ENCODE data around the gene CD9. TPM values are rescaled to one million over a fixed set of nuclear protein-coding genes. Genes with fewer than 3 reads are reported as not detected.

Gene CD9
- total RNA-seq, 5 donors from 2014 or later (not counting 1 experiment from before 2014, with no cell fraction given) = 2.6 to 5.7 (median 3.3) TPM

DNA sequence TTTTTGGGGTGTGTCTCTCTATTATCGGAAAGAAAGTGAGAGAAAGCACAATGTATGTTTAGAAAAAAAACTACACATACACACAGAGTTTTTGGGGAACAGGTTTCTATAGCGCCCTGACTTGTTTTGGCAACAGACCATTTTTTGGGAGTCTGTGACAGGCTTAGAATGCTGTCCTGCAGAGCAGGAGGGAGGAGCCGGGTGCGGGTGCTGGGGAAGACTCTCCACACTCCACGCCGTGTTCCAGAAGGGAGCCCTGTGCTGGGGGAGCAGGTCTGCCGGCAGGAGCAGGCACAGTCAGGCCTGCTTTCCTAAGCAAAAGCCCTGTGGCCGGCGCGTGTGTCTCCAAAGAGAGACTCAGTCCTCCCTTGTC, 26.5 kb downstream of the CD9 start:
- 83% methylated on average over 2 of the region's 10 CpGs for WGBS (ENCODE audit: insufficient coverage)

DNA sequence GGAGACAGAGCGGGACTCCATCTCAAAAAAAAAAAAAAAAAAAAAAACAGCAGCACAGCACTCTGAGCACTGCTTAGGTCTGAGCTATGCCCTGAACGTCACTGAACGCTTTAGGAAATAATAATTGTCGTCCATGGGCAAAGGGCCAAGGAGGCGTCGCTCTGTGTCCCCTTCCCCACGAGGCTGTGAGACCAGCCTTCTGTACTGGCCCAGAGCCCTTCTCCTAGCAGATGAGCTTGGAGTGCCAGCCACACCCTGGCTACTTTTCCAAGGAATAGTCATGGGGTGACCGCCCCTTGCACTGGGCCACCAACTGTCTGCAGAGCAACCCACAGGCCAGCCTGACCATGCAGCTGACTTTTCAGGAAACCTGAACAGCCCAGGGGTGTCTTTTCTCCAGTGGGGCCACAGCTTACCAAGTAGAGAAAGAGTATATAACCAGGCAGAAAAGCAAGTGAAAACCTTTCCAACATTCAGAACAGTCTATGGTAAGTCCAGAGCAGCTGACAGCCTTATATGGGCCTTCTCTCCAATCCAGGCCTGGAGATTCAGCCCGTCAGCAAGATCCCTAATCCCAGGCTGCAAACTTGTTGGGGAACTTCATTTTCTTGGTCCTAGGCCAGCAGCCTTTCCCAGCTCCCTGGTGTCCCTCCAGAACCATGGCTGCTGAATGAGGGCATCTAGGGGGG, 28.5 kb downstream of the CD9 start:
- no peaks in the 10 kb centered on the region for H3K9me3 ChIP-seq
- POLR2A ChIA-PET = no interaction called here
- H3K4me3 Mint-ChIP-seq = no peak overlapping the region
- 89% methylated on average over 7 of the region's 9 CpGs for WGBS (ENCODE audit: insufficient coverage)
- H3K27me3 Mint-ChIP-seq = peaks cover 0 to 3% of the 10 kb centered on the region in 2 donors
- CTCF ChIA-PET = no interaction called here
- H3K36me3 Mint-ChIP-seq = no peaks in the 10 kb centered on the region
- H3K4me3 ChIP-seq (ENCODE audit: control insufficient read depth in 1 of 2, extremely low read depth in 1 of 2, low read length in 1 of 2) = no peak overlapping the region
- no peaks in the 10 kb centered on the region for H3K36me3 ChIP-seq (ENCODE audit: control insufficient read depth in 2 of 2, extremely low read depth in 1 of 2, insufficient read depth in 1 of 2, low read length in 1 of 2)
- peaks cover 20 to 40% of the 10 kb centered on the region in 2 experiments for H3K4me1 ChIP-seq (ENCODE audit: control insufficient read depth in 1 of 2, extremely low read depth in 1 of 2, insufficient read depth in 2 of 2, low read length in 2 of 2)
- no peak for DNase-seq
- H3K27me3 ChIP-seq (replicated peaks in 1 of 2; ENCODE audit: control insufficient read depth in 2 of 2, extremely low read depth in 1 of 2, insufficient read depth in 2 of 2, low read length in 1 of 2) = peaks cover 0 to 11% of the 10 kb centered on the region in 2 experiments
- H3K27ac Mint-ChIP-seq = no peak overlapping the region
- H3K4me1 Mint-ChIP-seq = peaks cover 30 to 33% (median 30%) of the 10 kb centered on the region in 3 donors
- no peaks in the 10 kb centered on the region for H3K9me3 Mint-ChIP-seq
- no peak overlapping the region for H3K27ac ChIP-seq (ENCODE audit: low read length)
- ATAC-seq (replicated peaks in 1 of 4) = no peak

More for the DNA sequence above, 26.5 kb downstream of the CD9 start:
- no peak for ATAC-seq (replicated peaks in 1 of 4)
- Histone ChIP-seq H3K4me3 (ENCODE audit: control insufficient read depth in 1 of 2, extremely low read depth in 1 of 2, low read length in 1 of 2) (no peak overlapping the region), H3K27ac (ENCODE audit: low read length) (no peak overlapping the region), H3K36me3 (ENCODE audit: control insufficient read depth in 2 of 2, extremely low read depth in 1 of 2, insufficient read depth in 1 of 2, low read length in 1 of 2) (no peaks in the 10 kb centered on the region), H3K9me3 (no peaks in the 10 kb centered on the region), H3K4me1 (ENCODE audit: control insufficient read depth in 1 of 2, extremely low read depth in 1 of 2, insufficient read depth in 2 of 2, low read length in 2 of 2) (peaks cover 15 to 29% of the 10 kb centered on the region in 2 experiments), H3K27me3 (replicated peaks in 1 of 2; ENCODE audit: control insufficient read depth in 2 of 2, extremely low read depth in 1 of 2, insufficient read depth in 2 of 2, low read length in 1 of 2) (peaks cover 0 to 10% of the 10 kb centered on the region in 2 experiments)
- H3K36me3 Mint-ChIP-seq = no peaks in the 10 kb centered on the region
- H3K27ac Mint-ChIP-seq = no peak overlapping the region
- no peak overlapping the region for H3K4me3 Mint-ChIP-seq
- no peak for DNase-seq
- peaks cover 15 to 20% (median 15%) of the 10 kb centered on the region in 3 donors for H3K4me1 Mint-ChIP-seq
- no peaks in the 10 kb centered on the region for H3K9me3 Mint-ChIP-seq
- no peaks in the 10 kb centered on the region for H3K27me3 Mint-ChIP-seq
- ChIA-PET CTCF (no interaction called here), POLR2A (no interaction called here)

DNA sequence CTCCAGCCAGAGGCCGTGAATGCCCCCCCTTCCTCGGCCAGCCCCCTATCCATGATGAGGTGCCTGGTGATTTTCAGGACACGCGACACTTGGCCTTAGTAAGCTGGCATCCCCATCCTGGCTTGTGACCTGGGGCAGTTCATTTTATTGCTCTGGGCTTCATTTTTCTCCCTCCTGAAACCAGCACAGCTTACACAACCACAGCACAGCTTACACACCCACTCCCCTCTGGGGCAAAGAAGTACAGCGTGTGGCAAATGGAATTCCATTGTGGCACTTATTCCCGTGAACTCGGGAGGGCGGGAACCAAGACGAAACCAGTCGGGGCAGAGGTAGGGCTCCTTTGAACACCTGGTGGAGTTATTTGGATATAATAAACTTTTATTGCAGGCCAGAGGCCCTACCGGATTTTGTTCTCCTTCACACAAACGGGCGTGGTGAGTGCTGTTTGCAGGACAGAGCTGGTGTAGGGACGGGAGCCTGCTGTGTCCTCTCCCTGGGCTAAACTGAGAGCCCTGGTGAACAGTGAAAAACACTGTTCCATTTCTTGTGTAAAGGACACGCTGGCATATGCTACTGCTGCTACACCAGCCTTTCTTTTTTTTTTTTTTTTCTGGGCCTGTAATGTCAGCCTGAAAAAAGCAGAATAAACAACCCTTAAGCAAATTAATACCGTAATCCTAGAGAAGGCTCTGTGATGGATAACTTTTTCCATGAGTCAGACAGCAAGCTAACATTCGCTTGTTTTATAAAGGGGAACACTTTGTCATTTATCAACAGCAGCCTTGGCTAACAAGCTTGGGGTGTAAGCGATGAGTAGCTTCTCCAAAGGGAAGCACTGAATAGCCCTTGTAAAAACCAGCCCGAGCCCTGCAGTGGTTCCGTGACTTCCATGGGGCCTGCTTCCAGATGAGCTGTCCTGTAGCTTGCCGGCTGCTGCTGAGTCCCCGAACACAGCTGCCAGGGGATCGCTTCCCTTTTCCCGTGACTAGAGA, 29.3 kb downstream of the CD9 start:
- POLR2A ChIA-PET = no interaction called here
- no peak overlapping the region for H3K4me3 ChIP-seq (ENCODE audit: control insufficient read depth in 1 of 2, extremely low read depth in 1 of 2, low read length in 1 of 2)
- peak overlapping the region; percentile 63 for H3K27ac ChIP-seq (ENCODE audit: low read length)
- Mint-ChIP-seq H3K27me3 (peaks cover 0 to 3% of the 10 kb centered on the region in 2 donors), H3K27ac (peak overlapping the region in 1 of 2 donors; percentile 95), H3K4me3 (no peak overlapping the region), H3K36me3 (no peaks in the 10 kb centered on the region), H3K9me3 (no peaks in the 10 kb centered on the region), H3K4me1 (peaks cover 30 to 38% (median 30%) of the 10 kb centered on the region in 3 donors)
- H3K27me3 ChIP-seq (replicated peaks in 1 of 2; ENCODE audit: control insufficient read depth in 2 of 2, extremely low read depth in 1 of 2, insufficient read depth in 2 of 2, low read length in 1 of 2) = peaks cover 0 to 11% of the 10 kb centered on the region in 2 experiments
- 94% methylated on average over 11 of the region's 24 CpGs for WGBS (ENCODE audit: insufficient coverage)
- no peaks in the 10 kb centered on the region for H3K9me3 ChIP-seq
- no peaks in the 10 kb centered on the region for H3K36me3 ChIP-seq (ENCODE audit: control insufficient read depth in 2 of 2, extremely low read depth in 1 of 2, insufficient read depth in 1 of 2, low read length in 1 of 2)
- H3K4me1 ChIP-seq (ENCODE audit: control insufficient read depth in 1 of 2, extremely low read depth in 1 of 2, insufficient read depth in 2 of 2, low read length in 2 of 2) = peaks cover 20 to 40% of the 10 kb centered on the region in 2 experiments
- DNase-seq (no peak), ATAC-seq (replicated peaks in 1 of 4) (no peak)
- CTCF ChIA-PET = interaction anchor here (0.6 to 0.7 kb wide), 3 partner anchors 76 to 270 kb away, joined by 3 to 6 read pairs (median 4); no protein-coding TSS in a partner anchor

DNA sequence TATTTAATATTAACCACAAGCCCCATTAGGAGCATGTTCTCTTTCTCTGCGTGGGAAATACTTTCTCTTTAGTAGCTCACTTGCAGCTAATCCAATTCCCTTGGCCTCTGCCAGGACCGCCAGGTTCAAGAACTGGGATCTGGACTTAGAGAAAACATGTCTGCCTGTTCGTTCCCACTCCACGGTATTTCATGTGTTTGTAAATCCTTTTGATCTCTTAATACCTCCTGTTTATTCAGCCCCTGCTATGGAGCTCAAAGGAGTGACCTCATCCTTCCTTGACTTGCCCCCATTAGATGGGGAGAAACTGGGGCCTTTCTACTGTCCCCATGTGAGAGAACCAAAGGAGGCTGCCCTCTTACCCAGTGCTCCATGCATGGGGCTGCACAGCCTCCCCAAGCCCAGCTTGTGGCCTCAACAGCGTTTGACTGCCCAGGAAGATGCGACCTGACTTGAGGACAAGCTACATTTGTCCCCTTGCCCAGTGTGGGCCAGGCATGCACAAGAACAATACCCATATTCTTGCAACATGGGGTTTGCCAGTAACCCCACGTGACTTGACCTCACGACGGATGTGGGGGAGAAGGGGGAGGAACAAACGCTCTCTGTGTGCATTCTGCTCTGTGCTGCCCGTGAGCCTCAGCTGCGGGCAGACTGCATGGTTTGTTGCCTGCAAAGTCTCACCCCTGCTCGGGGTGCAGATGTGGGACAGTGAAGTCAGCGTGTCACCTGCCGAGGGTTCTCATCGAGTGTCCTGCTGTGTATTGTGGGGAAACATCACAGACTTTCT, 30.3 kb downstream of the CD9 start:
- H3K27ac ChIP-seq (ENCODE audit: low read length) = peak overlapping the region; percentile 63
- peaks cover 20 to 40% of the 10 kb centered on the region in 2 experiments for H3K4me1 ChIP-seq (ENCODE audit: control insufficient read depth in 1 of 2, extremely low read depth in 1 of 2, insufficient read depth in 2 of 2, low read length in 2 of 2)
- H3K36me3 ChIP-seq (ENCODE audit: control insufficient read depth in 2 of 2, extremely low read depth in 1 of 2, insufficient read depth in 1 of 2, low read length in 1 of 2) = no peaks in the 10 kb centered on the region
- peaks cover 0 to 3% of the 10 kb centered on the region in 2 donors for H3K27me3 Mint-ChIP-seq
- WGBS (ENCODE audit: insufficient coverage) = 24% methylated on average over 10 of the region's 16 CpGs
- no peaks in the 10 kb centered on the region for H3K9me3 Mint-ChIP-seq
- peak overlapping the region; percentile 8 to 77 (median 43) for H3K4me3 Mint-ChIP-seq
- DNase-seq (peak; percentile 47 to 85 (median 72)), ATAC-seq (replicated peaks in 1 of 4) (peak; percentile 95 to 98 (median 97))
- no peaks in the 10 kb centered on the region for H3K36me3 Mint-ChIP-seq
- peaks cover 30 to 38% (median 30%) of the 10 kb centered on the region in 3 donors for H3K4me1 Mint-ChIP-seq
- peak overlapping the region; percentile 95 for H3K27ac Mint-ChIP-seq
- H3K9me3 ChIP-seq = no peaks in the 10 kb centered on the region
- peak overlapping the region in 1 of 2 donors; percentile 2 for H3K4me3 ChIP-seq (ENCODE audit: control insufficient read depth in 1 of 2, extremely low read depth in 1 of 2, low read length in 1 of 2)
- ChIA-PET CTCF (interaction anchor here (0.6 to 0.8 kb wide), 5 partner anchors 35 to 271 kb away, joined by 3 to 6 read pairs (median 4); no protein-coding TSS in a partner anchor), POLR2A (interaction anchor here in 1 of 2 donors (0.7 kb wide), 1 partner anchor 39 kb away, joined by 3 read pairs; no protein-coding TSS in a partner anchor)
- peaks cover 0 to 11% of the 10 kb centered on the region in 2 experiments for H3K27me3 ChIP-seq (replicated peaks in 1 of 2; ENCODE audit: control insufficient read depth in 2 of 2, extremely low read depth in 1 of 2, insufficient read depth in 2 of 2, low read length in 1 of 2)

DNA sequence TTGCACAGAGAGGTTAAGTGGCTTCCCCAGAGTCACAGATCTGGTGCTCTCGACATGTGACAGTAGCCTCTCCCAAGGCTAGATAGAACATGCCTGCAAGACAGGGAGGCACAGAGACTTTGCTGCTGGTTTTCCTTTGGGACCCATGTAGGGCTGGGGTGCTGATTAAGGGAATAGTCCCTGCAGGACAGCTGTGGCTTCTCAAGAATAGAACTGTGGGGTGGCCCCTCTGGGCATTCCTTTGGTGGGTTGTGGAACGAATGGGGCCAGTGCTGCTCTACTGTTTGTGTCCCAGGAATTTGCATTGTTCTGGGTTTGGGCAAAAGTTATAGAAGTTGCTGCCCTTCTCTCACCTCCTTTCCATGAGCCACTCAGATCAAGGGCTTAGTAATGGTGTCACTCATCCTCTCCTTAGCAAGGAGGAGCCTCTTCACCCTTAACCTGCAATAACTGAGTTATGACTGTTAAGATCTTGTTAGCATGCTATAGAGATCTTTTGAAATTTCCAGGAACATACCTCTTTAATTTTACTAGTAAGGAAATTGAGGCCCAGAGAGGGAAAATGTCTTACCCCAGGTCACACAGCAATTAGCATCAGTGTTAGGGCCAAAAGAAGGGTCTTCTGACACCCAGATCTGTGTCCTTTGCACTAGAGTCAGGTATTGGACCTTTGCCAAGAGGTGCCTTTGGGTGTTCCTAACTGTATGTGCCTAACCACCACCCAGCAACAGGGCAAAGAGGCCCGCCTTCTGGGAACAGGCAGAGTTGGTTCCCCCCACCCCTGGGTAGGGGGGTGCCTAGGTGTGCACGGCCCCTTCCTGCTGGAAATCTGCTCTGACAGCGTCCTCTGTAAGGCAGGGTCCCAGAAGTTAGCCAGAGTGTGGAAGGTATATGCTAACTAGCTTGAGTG, 31.4 kb downstream of the CD9 start:
- H3K9me3 Mint-ChIP-seq = no peaks in the 10 kb centered on the region
- DNase-seq (peak in 1 of 35 experiments; percentile 20), ATAC-seq (replicated peaks in 1 of 4) (no peak)
- Histone ChIP-seq H3K27ac (ENCODE audit: low read length) (peak overlapping the region; percentile 63), H3K4me1 (ENCODE audit: control insufficient read depth in 1 of 2, extremely low read depth in 1 of 2, insufficient read depth in 2 of 2, low read length in 2 of 2) (peaks cover 20 to 40% of the 10 kb centered on the region in 2 experiments), H3K27me3 (replicated peaks in 1 of 2; ENCODE audit: control insufficient read depth in 2 of 2, extremely low read depth in 1 of 2, insufficient read depth in 2 of 2, low read length in 1 of 2) (peaks cover 0 to 14% of the 10 kb centered on the region in 2 experiments), H3K36me3 (ENCODE audit: control insufficient read depth in 2 of 2, extremely low read depth in 1 of 2, insufficient read depth in 1 of 2, low read length in 1 of 2) (no peaks in the 10 kb centered on the region), H3K4me3 (ENCODE audit: control insufficient read depth in 1 of 2, extremely low read depth in 1 of 2, low read length in 1 of 2) (no peak overlapping the region), H3K9me3 (no peaks in the 10 kb centered on the region)
- H3K36me3 Mint-ChIP-seq = no peaks in the 10 kb centered on the region
- ChIA-PET POLR2A (no interaction called here), CTCF (no interaction called here)
- 46% methylated on average over 3 of the region's 5 CpGs for WGBS (ENCODE audit: insufficient coverage)
- peak overlapping the region; percentile 95 for H3K27ac Mint-ChIP-seq
- peaks cover 0 to 8% of the 10 kb centered on the region in 2 donors for H3K27me3 Mint-ChIP-seq
- H3K4me3 Mint-ChIP-seq = peak overlapping the region in 1 of 3 donors; percentile 77
- peaks cover 30 to 38% (median 30%) of the 10 kb centered on the region in 3 donors for H3K4me1 Mint-ChIP-seq

All from T-cell (primary cell).